Left lung (tissue), 10 donors: Measurements from ENCODE around the gene CFAP221. TPM values are rescaled to one million over a fixed set of nuclear protein-coding genes. Genes with fewer than 3 reads are reported as not detected.

Source experiments
- ATAC-seq: fragments of 200-7000 bp; cut with Tn5 transposase; one replicate; pipeline ENCODE4 v1.9.1; 2020; ENCODE audit warnings: moderate library complexity
- DNase-seq, 4 donors: peaks; one replicate each; pipeline ENCODE4 v3.0.0-alpha.2; 2013 to 2020
- H3K27ac ChIP-seq, 2 donors: fragments of 200-600 bp; sonication (generic) in 1 of 2; one replicate each; pipeline versions ENCODE4 v1.5.0 to v1.8.0; 2020 to 2021
- H3K27me3 ChIP-seq, 2 donors: fragments of 200-600 bp; sonication (generic) in 1 of 2; one replicate each; pipeline versions ENCODE4 v1.5.0 to v1.8.0; 2020 to 2021
- H3K36me3 ChIP-seq, 2 donors: fragments of 200-600 bp; sonication (generic) in 1 of 2; one replicate each; pipeline versions ENCODE4 v1.5.0 to v1.8.0; 2020 to 2021
- H3K4me1 ChIP-seq, 2 donors: fragments of 200-600 bp; one replicate each; pipeline ENCODE4 v1.8.0; 2021
- H3K4me3 ChIP-seq, 2 donors: fragments of 200-600 bp; sonication (generic) in 1 of 2; one replicate each; pipeline versions ENCODE4 v1.5.0 to v1.8.0; 2020 to 2021; ENCODE audit warnings: mild to moderate bottlenecking in 1 of 2
- H3K9me3 ChIP-seq, 2 donors: fragments of 200-600 bp; sonication (generic) in 1 of 2; one replicate each; pipeline versions ENCODE4 v1.5.0 to v1.8.0; 2020 to 2021
- intact Hi-C, 2 donors: fragments of 100-400 bp; cut with DNase I; formaldehyde crosslinking; loops; one replicate each; pipeline versions ENCODE4 v1.11.2 to v1.14.2; 2022
- polyA plus RNA-seq, 6 donors: library from polyadenylated mRNA; unstranded; fragments of 120-200 nt; gene quantifications; one replicate each; pipeline ENCODE4 v1.2.1, GENCODE V29; 2013; ENCODE audit not compliant: insufficient read length in 6 of 6
- total RNA-seq, 2 donors: library from RNA; stranded (reverse); fragmentation: NEBNext Ultra II Directional; extraction: Animal tissue kit (Norgen Biotek cat#: 25700); gene quantifications; one replicate each; pipeline ENCODE4 v1.2.1, GENCODE V29; 2021
- TF ChIP-seq, protein P1 (sequence below), 2 donors: fragments of 200-600 bp; sonication (generic) in 1 of 2; IDR thresholded peaks; one replicate each; pipeline versions ENCODE4 v1.5.0 to v1.8.0; 2021; ENCODE audit warnings: antibody characterized with exemption in 2 of 2
- donor health status: DM: no; HTN: yes; CAD: no.
- donor health status: DM: no; HTN: no; CAD: no.

CFAP221 gene
- total and polyA plus RNA-seq, 8 donors: 10.6 to 20.8 (median 16.7) TPM

DNA sequence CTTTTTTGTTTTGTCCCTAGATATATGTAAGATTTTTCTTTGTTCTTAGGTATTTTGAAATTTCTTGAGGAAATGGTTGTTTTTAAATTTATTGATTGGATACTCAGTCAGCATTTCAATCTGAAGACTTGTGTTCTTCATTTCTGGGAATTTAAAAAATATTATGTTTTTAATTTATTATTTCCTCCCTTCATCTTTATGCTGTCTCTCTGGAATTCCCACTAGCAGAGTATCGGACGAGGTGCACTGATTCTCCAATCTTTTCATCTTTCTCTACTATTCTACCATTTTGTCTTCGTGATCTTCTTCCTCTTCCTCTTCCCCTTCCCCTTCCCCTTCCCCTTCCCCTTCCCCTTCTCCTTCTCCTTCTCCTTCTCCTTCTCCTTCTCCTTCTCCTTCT is 32.3 kb upstream of the CFAP221 start:
- ATAC-seq (no peak), DNase-seq (no peak)
- Histone ChIP-seq H3K4me1 (no peaks in the 10 kb centered on the region), H3K27ac (no peak overlapping the region), H3K9me3 (no peaks in the 10 kb centered on the region), H3K27me3 (no peaks in the 10 kb centered on the region), H3K36me3 (no peaks in the 10 kb centered on the region), H3K4me3 (no peak overlapping the region)
- TF ChIP-seq, protein P1, sequence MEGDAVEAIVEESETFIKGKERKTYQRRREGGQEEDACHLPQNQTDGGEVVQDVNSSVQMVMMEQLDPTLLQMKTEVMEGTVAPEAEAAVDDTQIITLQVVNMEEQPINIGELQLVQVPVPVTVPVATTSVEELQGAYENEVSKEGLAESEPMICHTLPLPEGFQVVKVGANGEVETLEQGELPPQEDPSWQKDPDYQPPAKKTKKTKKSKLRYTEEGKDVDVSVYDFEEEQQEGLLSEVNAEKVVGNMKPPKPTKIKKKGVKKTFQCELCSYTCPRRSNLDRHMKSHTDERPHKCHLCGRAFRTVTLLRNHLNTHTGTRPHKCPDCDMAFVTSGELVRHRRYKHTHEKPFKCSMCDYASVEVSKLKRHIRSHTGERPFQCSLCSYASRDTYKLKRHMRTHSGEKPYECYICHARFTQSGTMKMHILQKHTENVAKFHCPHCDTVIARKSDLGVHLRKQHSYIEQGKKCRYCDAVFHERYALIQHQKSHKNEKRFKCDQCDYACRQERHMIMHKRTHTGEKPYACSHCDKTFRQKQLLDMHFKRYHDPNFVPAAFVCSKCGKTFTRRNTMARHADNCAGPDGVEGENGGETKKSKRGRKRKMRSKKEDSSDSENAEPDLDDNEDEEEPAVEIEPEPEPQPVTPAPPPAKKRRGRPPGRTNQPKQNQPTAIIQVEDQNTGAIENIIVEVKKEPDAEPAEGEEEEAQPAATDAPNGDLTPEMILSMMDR (IDR thresholded peaks at IDR 0.05): no peak
- intact Hi-C loops: no loop called here

DNA sequence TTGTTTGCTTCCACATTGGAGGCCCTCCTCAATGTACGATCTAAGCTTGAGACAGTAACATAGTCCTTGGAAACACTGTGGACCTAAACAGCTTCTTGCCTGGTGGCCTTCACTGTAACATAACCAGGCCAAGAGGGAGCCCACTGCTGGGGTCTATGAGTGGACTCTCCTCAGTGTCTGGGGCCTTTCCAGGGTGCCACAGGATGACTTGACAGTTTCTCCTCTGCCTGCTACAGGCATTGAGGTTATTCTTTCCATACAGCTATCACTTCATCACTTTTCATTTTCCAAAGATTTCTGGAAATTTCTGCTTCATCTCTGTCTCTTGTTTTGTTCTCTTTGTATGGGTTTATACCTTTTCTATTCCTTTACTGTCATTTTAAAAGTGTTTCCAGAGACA is 31.3 kb upstream of the CFAP221 start:
- Histone ChIP-seq H3K4me3 (no peak overlapping the region), H3K36me3 (no peaks in the 10 kb centered on the region), H3K27ac (no peak overlapping the region), H3K4me1 (no peaks in the 10 kb centered on the region), H3K27me3 (no peaks in the 10 kb centered on the region), H3K9me3 (no peaks in the 10 kb centered on the region)
- ATAC-seq (no peak), DNase-seq (no peak)
- TF ChIP-seq, protein P1 (IDR thresholded peaks at IDR 0.05): no peak
- intact Hi-C loops: no loop called here

DNA sequence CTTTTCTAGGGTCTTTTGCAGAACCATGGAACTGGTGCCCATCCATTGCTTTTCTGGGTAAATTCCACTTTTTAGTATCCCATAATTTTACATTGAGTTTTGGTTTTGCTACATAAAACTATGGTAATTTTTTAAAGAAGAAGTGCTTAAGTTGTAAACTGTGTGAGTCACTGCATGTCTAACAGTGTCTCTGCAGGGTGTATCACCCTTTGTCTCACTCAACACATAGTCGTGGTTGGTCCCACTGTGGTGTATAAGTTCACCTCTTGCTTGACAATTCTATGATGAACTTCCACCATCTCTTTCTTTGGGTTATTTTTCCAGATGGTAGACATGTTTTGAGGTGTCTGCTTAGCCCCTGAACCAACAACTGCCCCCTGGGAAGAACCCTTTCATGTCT is 30.4 kb upstream of the CFAP221 start:
- no peaks in the 10 kb centered on the region for H3K4me1 ChIP-seq
- H3K9me3 ChIP-seq: no peaks in the 10 kb centered on the region
- TF ChIP-seq, protein P1 (IDR thresholded peaks at IDR 0.05): no peak
- no peaks in the 10 kb centered on the region for H3K27me3 ChIP-seq
- H3K36me3 ChIP-seq: no peaks in the 10 kb centered on the region
- DNase-seq (no peak), ATAC-seq (no peak)
- H3K27ac ChIP-seq: no peak overlapping the region
- H3K4me3 ChIP-seq: no peak overlapping the region
- intact Hi-C loops: no loop called here

DNA sequence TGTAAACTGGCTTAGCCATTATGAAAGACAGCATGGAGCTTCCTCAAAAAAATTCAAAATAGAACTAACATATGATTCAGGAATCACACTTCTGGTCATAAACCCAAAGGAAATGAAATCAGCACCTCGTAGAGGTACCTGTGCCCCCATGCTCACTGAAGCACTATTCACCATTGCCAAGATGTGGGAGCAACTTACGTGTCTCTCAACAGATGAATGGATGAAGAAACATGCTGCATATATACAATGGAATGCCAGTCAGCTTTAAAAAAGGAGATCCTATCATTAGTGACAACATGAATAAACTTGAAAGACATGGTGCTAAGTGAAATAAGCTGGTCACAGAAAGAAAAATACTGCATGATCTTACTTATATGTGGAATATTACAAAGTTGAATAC is 28.1 kb upstream of the CFAP221 start:
- no peaks in the 10 kb centered on the region for H3K9me3 ChIP-seq
- no peaks in the 10 kb centered on the region for H3K36me3 ChIP-seq
- TF ChIP-seq, protein P1 (IDR thresholded peaks at IDR 0.05): no peak
- no peak overlapping the region for H3K27ac ChIP-seq
- no peaks in the 10 kb centered on the region for H3K4me1 ChIP-seq
- DNase-seq (no peak), ATAC-seq (no peak)
- H3K4me3 ChIP-seq: no peak overlapping the region
- intact Hi-C loops: no loop called here
- H3K27me3 ChIP-seq: no peaks in the 10 kb centered on the region

GRCh38 chr2:119517433-119517832 is 26.8 kb upstream of the CFAP221 start:
- intact Hi-C loops: no loop called here
- H3K36me3 ChIP-seq: no peaks in the 10 kb centered on the region
- TF ChIP-seq, protein P1 (IDR thresholded peaks at IDR 0.05): peak; percentile 72 to 75
- no peak overlapping the region for H3K4me3 ChIP-seq
- H3K4me1 ChIP-seq: peaks cover 0 to 6% of the 10 kb centered on the region in 2 donors
- ATAC-seq (peak; percentile 98), DNase-seq (peak in 3 of 4 donors; percentile 39 to 82 (median 71))
- peaks cover under 1 to 12% of the 10 kb centered on the region in 2 donors for H3K27me3 ChIP-seq
- H3K9me3 ChIP-seq: no peaks in the 10 kb centered on the region
- no peak overlapping the region for H3K27ac ChIP-seq
